Endothelial cell of umbilical vein (primary cell): ENCODE measurements around the gene TMEM138. TPM values are rescaled to one million over a fixed set of nuclear protein-coding genes. Genes with fewer than 3 reads are reported as not detected.
A peak's percentile ranks its signal among the peaks of the same experiment; 100 is the strongest.

Experiments
- BruUV-seq: library from RNA; stranded (reverse); fragments of 400-500 nt; replicated peaks from 2 replicates; lab custom pipeline; 2021; lab: Mats Ljungman, UMichigan
- CTCF ChIA-PET: fragments of 300-600, 350-600 bp; sonication (Branson Sonifier 250); formaldehyde crosslinking; loops from one replicate; lab custom pipeline; 2021; ENCODE audit warnings: antibody characterized with exemption, inconsistent platforms; lab: Charles Lee
- POLR2A ChIA-PET: fragments of 300-600, 350-600 bp; sonication (Branson Sonifier 250); formaldehyde crosslinking; loops from one replicate; lab custom pipeline; 2021; ENCODE audit warnings: antibody characterized with exemption, inconsistent platforms; lab: Charles Lee
- DNase-seq: peaks from one replicate; pipeline ENCODE4 v3.0.0-alpha.2; 2011; ENCODE audit warnings: low read depth, low spot score
- FAIRE-seq: peaks from 2 replicates; lab custom pipeline; 2011; peaks lifted over from hg19 to GRCh38; lab: Jason Lieb, UNC
- H2AFZ ChIP-seq: 2 replicates; pipeline ENCODE4 v1.6.0; 2012; ENCODE audit warnings: low read depth, low read length, control low read depth, inconsistent platforms
- H3K27ac ChIP-seq: 2 replicates; pipeline ENCODE4 v1.5.1; 2011; ENCODE audit warnings: low read depth, mild to moderate bottlenecking, control low read depth, low read length, moderate library complexity; ENCODE audit not compliant: insufficient read depth
- H3K27me3 ChIP-seq, 2 experiments: 2 replicates each; pipeline versions ENCODE4 v1.6.0 to v1.6.1; 2011; ENCODE audit warnings: low read length in 2 of 2, mixed read lengths in 1 of 2; ENCODE audit not compliant: control insufficient read depth in 2 of 2, insufficient read depth in 2 of 2
- H3K36me3 ChIP-seq, 2 experiments: 2 replicates in 1 of 2; 3 replicates in 1 of 2; pipeline ENCODE4 v1.5.1; 2011; ENCODE audit warnings: low read length in 2 of 2, mild to moderate bottlenecking in 1 of 2, moderate library complexity in 1 of 2; ENCODE audit not compliant: control insufficient read depth in 2 of 2, insufficient read depth in 2 of 2; ENCODE audit errors: extremely low read depth in 1 of 2
- H3K4me1 ChIP-seq: 3 replicates; pipeline ENCODE4 v1.5.1; 2011; ENCODE audit warnings: mild to moderate bottlenecking, low read length; ENCODE audit not compliant: control insufficient read depth, insufficient read depth; ENCODE audit errors: extremely low read depth
- H3K4me2 ChIP-seq: 2 replicates; pipeline ENCODE4 v1.6.1; 2011; ENCODE audit warnings: low read length, control low read depth, mixed read lengths; ENCODE audit not compliant: insufficient read depth
- H3K4me3 ChIP-seq, 3 experiments: fragments of 200-600 bp in 1 of 3; sonication (generic), shearing (Covaris generic) in 1 of 3; replicated peaks in 1 of 3; 2 replicates each; pipeline ENCODE4 v1.5.1; 2011 to 2016; ENCODE audit warnings: control low read depth in 3 of 3, low read length in 3 of 3, mild to moderate bottlenecking in 2 of 3, inconsistent platforms in 1 of 3, low read depth in 1 of 3, moderate library complexity in 1 of 3; ENCODE audit not compliant: insufficient read depth in 1 of 3
- H3K79me2 ChIP-seq: 2 replicates; pipeline ENCODE4 v1.6.0; 2012; ENCODE audit warnings: low read length, inconsistent platforms; ENCODE audit not compliant: control insufficient read depth, insufficient read depth
- H3K9ac ChIP-seq: replicated peaks from 2 replicates; pipeline ENCODE3; 2011; ENCODE audit warnings: low read length, control low read depth; ENCODE audit not compliant: insufficient read depth; ENCODE audit errors: extremely low read depth
- H3K9me1 ChIP-seq: replicated peaks from 3 replicates; pipeline ENCODE4 v1.6.0; 2011; ENCODE audit warnings: mild to moderate bottlenecking, low read length; ENCODE audit not compliant: control insufficient read depth, insufficient read depth; ENCODE audit errors: extremely low read depth
- H3K9me3 ChIP-seq: replicated peaks from 2 replicates; pipeline ENCODE4 v1.5.1; 2012; ENCODE audit warnings: low read length, inconsistent platforms; ENCODE audit not compliant: control insufficient read depth, insufficient read depth
- H4K20me1 ChIP-seq: replicated peaks from 2 replicates; pipeline ENCODE3; 2011; ENCODE audit warnings: mild to moderate bottlenecking, low read length; ENCODE audit not compliant: control insufficient read depth, insufficient read depth; ENCODE audit errors: extremely low read depth
- CTCF ChIP-seq, 2 donors: IDR thresholded peaks; 1 replicate in 1 of 2; 2 replicates in 1 of 2; pipeline ENCODE4 v1.5.1; 2011; ENCODE audit warnings: low read length in 2 of 2, mild to moderate bottlenecking in 2 of 2, moderate library complexity in 2 of 2, control low read depth in 1 of 2, inconsistent platforms in 1 of 2, low read depth in 1 of 2; ENCODE audit not compliant: insufficient read depth in 1 of 2; ENCODE audit errors: extremely low read depth in 1 of 2
- EZH2 ChIP-seq: IDR thresholded peaks from 2 replicates; pipeline ENCODE4 v1.6.1; 2012; ENCODE audit warnings: borderline replicate concordance, low read depth, mild to moderate bottlenecking, moderate library complexity, low read length, inconsistent platforms; ENCODE audit not compliant: severe bottlenecking
- FOS ChIP-seq: IDR thresholded peaks from 2 replicates; pipeline ENCODE4 v1.6.1; 2011; ENCODE audit warnings: mild to moderate bottlenecking, low read length, moderate library complexity, borderline replicate concordance; ENCODE audit not compliant: insufficient read depth
- GATA2 ChIP-seq: IDR thresholded peaks from 2 replicates; pipeline ENCODE4 v1.7.0; 2011; ENCODE audit warnings: low read depth, mild to moderate bottlenecking, moderate library complexity, mixed read lengths, low read length; ENCODE audit not compliant: insufficient read length, insufficient read depth
- JUN ChIP-seq: IDR thresholded peaks from 2 replicates; pipeline ENCODE4 v1.6.1; 2011; ENCODE audit warnings: borderline replicate concordance, low read depth; ENCODE audit not compliant: insufficient read length, insufficient read depth
- MAX ChIP-seq: IDR thresholded peaks from 2 replicates; pipeline ENCODE4 v1.6.1; 2011; ENCODE audit not compliant: insufficient read depth, insufficient read length
- MYC ChIP-seq: IDR thresholded peaks from one replicate; pipeline ENCODE4 v1.6.1; 2011; ENCODE audit warnings: mild to moderate bottlenecking, low read depth, low read length
- POLR2A ChIP-seq: IDR thresholded peaks from 2 replicates; pipeline ENCODE4 v1.6.1; 2012; ENCODE audit warnings: low read depth, mild to moderate bottlenecking, control low read depth, low read length
- POLR2AphosphoS5 ChIP-seq: IDR thresholded peaks from 2 replicates; pipeline ENCODE4 v1.6.1; 2012; ENCODE audit warnings: low read depth, mild to moderate bottlenecking, control low read depth, low read length, moderate library complexity; ENCODE audit not compliant: insufficient read depth
- dilution Hi-C: fragments of 300-500 bp; cut with MboI; formaldehyde crosslinking; loops from one replicate; pipeline ENCODE4 v1.15.0; 2019; ENCODE audit warnings: low sequenced_read_pairs; ENCODE audit not compliant: extremely low pct_ligation_motif_present
- intact Hi-C: fragments of 100-400 bp; cut with micrococcal nuclease; formaldehyde crosslinking; loops from one replicate; pipeline ENCODE4 v1.10.0; 2022
- polyA plus RNA-seq, 4 experiments: library from polyadenylated mRNA; depleted of rRNA in 3 of 4; stranded (reverse) in 3 of 4; unstranded in 1 of 4; fragments of >200 nt; gene quantifications; 2 replicates each; pipeline versions ENCODE4 v1.2.1 to v1.2.3, GENCODE V29; 2011 to 2012; ENCODE audit warnings: missing spikeins in 1 of 4
- total RNA-seq: library from RNA; stranded (reverse); gene quantifications from 2 replicates; pipeline ENCODE4 v1.2.3, GENCODE V29; 2021

The TMEM138 gene
- total and polyA plus RNA-seq, 2 donors (not counting 3 experiments of a cell fraction or from before 2014, with no cell fraction given) = 37.9 to 60.0 TPM

DNA sequence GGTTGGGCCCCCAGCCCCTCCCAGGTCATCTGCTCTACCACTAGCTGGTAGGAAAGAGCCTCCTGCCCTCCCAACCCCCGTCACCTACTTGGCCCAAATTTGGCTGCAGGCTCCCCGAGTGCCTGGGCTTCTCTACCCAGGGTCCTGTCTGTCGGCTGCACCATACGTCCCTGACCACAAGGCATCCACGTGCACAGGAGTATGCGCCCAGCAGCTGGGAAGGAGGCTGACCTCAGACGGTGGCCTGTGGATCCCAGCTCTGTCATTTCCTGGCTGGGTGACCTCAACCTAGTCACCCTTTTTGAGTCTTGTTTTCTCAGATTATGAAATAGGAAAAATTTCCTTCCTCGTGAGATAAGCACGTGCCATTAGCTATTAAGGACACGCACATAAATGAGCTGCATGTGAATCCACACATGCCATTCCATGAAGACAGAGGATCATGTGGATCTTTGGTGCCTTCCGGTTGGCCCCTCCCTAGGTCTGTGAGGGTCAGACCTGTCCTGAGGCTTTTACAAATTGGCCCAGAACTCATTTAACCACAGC is 14.2 kb upstream of the TMEM138 start:
- no TSS peak for BruUV-seq
- peaks cover 14% of the 10 kb centered on the region for H3K4me1 ChIP-seq
- no peaks in the 10 kb centered on the region for H3K9me3 ChIP-seq
- peak overlapping the region; percentile 58 for H3K27ac ChIP-seq
- intact Hi-C loops (loop anchor here (1.0 kb wide), 1 partner anchor 13 kb away; the partner anchor contains the start of gene CYB561A3), dilution Hi-C loops (no loop called here)
- H2AFZ ChIP-seq = no peak overlapping the region
- no peak overlapping the region for H3K9ac ChIP-seq
- no peaks in the 10 kb centered on the region for H3K9me1 ChIP-seq
- H3K79me2 ChIP-seq = no peaks in the 10 kb centered on the region
- peak; percentile 91 for FAIRE-seq
- H4K20me1 ChIP-seq = no peaks in the 10 kb centered on the region
- TF ChIP-seq CTCF (IDR thresholded peaks at IDR 0.05; ENCODE audit: extremely low read depth in 1 of 2, insufficient read depth in 1 of 2, low read depth in 1 of 2, low read length in 2 of 2) = peak in 1 of 2 donors; percentile 35
- TF ChIP-seq MYC = peak; percentile 88
- peak; percentile 64 for TF ChIP-seq JUN
- peak; percentile 88 for TF ChIP-seq GATA2
- peak; percentile 69 for TF ChIP-seq POLR2A
- TF ChIP-seq MAX = peak; percentile 83
- TF ChIP-seq POLR2AphosphoS5 = peak; percentile 83
- TF ChIP-seq EZH2 = no peak
- TF ChIP-seq FOS = peak; percentile 89
- H3K27me3 ChIP-seq = no peaks in the 10 kb centered on the region
- ChIA-PET CTCF (interaction anchor here (0.6 to 2.5 kb wide), 7 partner anchors 10 to 45 kb away, joined by 3 to 31 read pairs (median 8); partner anchors contain the start of genes CYB561A3 and TMEM138), POLR2A (interaction anchor here (0.6 to 2.2 kb wide), 4 partner anchors 14 to 186 kb away, joined by 3 to 17 read pairs (median 3); partner anchors contain the start of genes CYB561A3, TMEM138 and TMEM216)
- peaks cover 0 to 13% of the 10 kb centered on the region in 2 experiments for H3K36me3 ChIP-seq
- no peak overlapping the region for H3K4me3 ChIP-seq
- peak; percentile 92 for DNase-seq
- H3K4me2 ChIP-seq = no peak overlapping the region
